H1 (cell line): ENCODE results near the gene TMA7B. TPM values are rescaled to one million over a fixed set of nuclear protein-coding genes. Genes with fewer than 3 reads are reported as not detected.

ENCODE experiments used
- CTCF ChIA-PET: fragments of 300-600 bp; sonication (Branson Sonifier 250); formaldehyde crosslinking; loops from one replicate; lab custom pipeline; 2021; ENCODE audit not compliant: partially characterized antibody; lab: Charles Lee
- POLR2A ChIA-PET: fragments of 300-600 bp; sonication (Branson Sonifier 250); formaldehyde crosslinking; loops from one replicate; lab custom pipeline; 2021; ENCODE audit warnings: inconsistent platforms; ENCODE audit not compliant: partially characterized antibody; lab: Charles Lee
- DNase-seq, 2 experiments: peaks; one replicate each; pipeline versions ENCODE4 v3.0.0 to v3.0.0-alpha.2; 2010 to 2022; ENCODE audit warnings: low spot score in 2 of 2, low read depth in 1 of 2, mixed read lengths in 1 of 2
- FAIRE-seq: peaks from 2 replicates; lab custom pipeline; 2011; peaks lifted over from hg19 to GRCh38; lab: Jason Lieb, UNC
- H2AFZ ChIP-seq: 2 replicates; pipeline ENCODE4 v1.8.1; 2012; ENCODE audit warnings: low read length, inconsistent platforms
- H2AK5ac ChIP-seq: 2 replicates; pipeline ENCODE4 v1.6.1; 2013; ENCODE audit warnings: low read depth, low read length
- H2BK120ac ChIP-seq: replicated peaks from 2 replicates; pipeline ENCODE3; 2013; ENCODE audit warnings: low read depth, low read length, inconsistent platforms
- H2BK12ac ChIP-seq: 2 replicates; pipeline ENCODE4 v1.6.1; 2013; ENCODE audit warnings: low read depth, low read length
- H2BK15ac ChIP-seq: 2 replicates; pipeline ENCODE4 v1.6.1; 2013; ENCODE audit warnings: low read length
- H2BK20ac ChIP-seq: 2 replicates; pipeline ENCODE4 v1.6.1; 2013; ENCODE audit warnings: low read length
- H2BK5ac ChIP-seq: 2 replicates; pipeline ENCODE4 v1.6.1; 2013; ENCODE audit warnings: low read depth, low read length
- H3K14ac ChIP-seq: 2 replicates; pipeline ENCODE4 v1.6.1; 2013; ENCODE audit warnings: inconsistent platforms; ENCODE audit not compliant: insufficient read length
- H3K18ac ChIP-seq: 2 replicates; pipeline ENCODE4 v1.6.1; 2013; ENCODE audit warnings: low read length; ENCODE audit errors: extremely low read depth
- H3K23ac ChIP-seq: 2 replicates; pipeline ENCODE4 v1.6.1; 2013; ENCODE audit warnings: inconsistent platforms; ENCODE audit not compliant: insufficient read length
- H3K23me2 ChIP-seq: 2 replicates; pipeline ENCODE4 v1.6.1; 2013; ENCODE audit warnings: low read depth, low read length
- H3K27ac ChIP-seq: 2 replicates; pipeline ENCODE4 v1.6.1; 2011; ENCODE audit warnings: low read depth, low read length, inconsistent platforms
- H3K27me3 ChIP-seq, 4 experiments: replicated peaks in 1 of 4; 1 replicate in 1 of 4; 2 replicates in 3 of 4; pipeline versions ENCODE4 v1.6.1 to v1.8.1; 2011 to 2013; ENCODE audit warnings: low read length in 3 of 4, mild to moderate bottlenecking in 3 of 4, inconsistent platforms in 2 of 4, mixed read lengths in 2 of 4, moderate library complexity in 1 of 4; ENCODE audit not compliant: control insufficient read depth in 3 of 4, insufficient read depth in 3 of 4; ENCODE audit errors: extremely low read depth in 1 of 4
- H3K36me3 ChIP-seq, 4 experiments: 2 replicates each; pipeline versions ENCODE4 v1.6.1 to v1.8.1; 2011 to 2013; ENCODE audit warnings: mild to moderate bottlenecking in 4 of 4, low read length in 3 of 4, moderate library complexity in 2 of 4, control low read depth in 1 of 4, inconsistent platforms in 1 of 4; ENCODE audit not compliant: insufficient read depth in 4 of 4, control insufficient read depth in 2 of 4
- H3K4ac ChIP-seq: replicated peaks from 2 replicates; pipeline ENCODE3; 2013; ENCODE audit warnings: low read length, low read depth, mixed read lengths, inconsistent platforms; ENCODE audit not compliant: insufficient read length
- H3K4me1 ChIP-seq, 4 experiments: replicated peaks in 1 of 4; 1 replicate in 1 of 4; 2 replicates in 3 of 4; pipeline versions ENCODE4 v1.6.1 to v1.8.1; 2011 to 2013; ENCODE audit warnings: low read length in 3 of 4, inconsistent platforms in 2 of 4, mixed read lengths in 1 of 4; ENCODE audit not compliant: insufficient read depth in 4 of 4, control insufficient read depth in 3 of 4
- H3K4me2 ChIP-seq, 2 experiments: 2 replicates each; pipeline versions ENCODE4 v1.6.1 to v1.8.1; 2011 to 2013; ENCODE audit warnings: low read depth in 2 of 2, low read length in 2 of 2, control low read depth in 1 of 2, inconsistent platforms in 1 of 2, mild to moderate bottlenecking in 1 of 2; ENCODE audit not compliant: insufficient read depth in 1 of 2
- H3K4me3 ChIP-seq, 4 experiments: fragments of 200-600, 300-600 bp in 1 of 4; sonication (generic), shearing (Covaris generic), sonication (Bioruptor Twin) in 1 of 4; 2 replicates each; pipeline versions ENCODE4 v1.5.1 to v1.8.1; 2011 to 2016; ENCODE audit warnings: low read length in 4 of 4, low read depth in 3 of 4, control low read depth in 2 of 4, inconsistent platforms in 2 of 4, mild to moderate bottlenecking in 2 of 4, mixed read lengths in 1 of 4, moderate library complexity in 1 of 4; ENCODE audit not compliant: insufficient read depth in 2 of 4; ENCODE audit errors: extremely low read depth in 1 of 4
- H3K56ac ChIP-seq: replicated peaks from 2 replicates; pipeline ENCODE3; 2013; ENCODE audit warnings: low read depth, mild to moderate bottlenecking, mixed read lengths, low read length, inconsistent platforms; ENCODE audit not compliant: insufficient read length
- H3K79me1 ChIP-seq: 2 replicates; pipeline ENCODE4 v1.6.1; 2013; ENCODE audit warnings: low read depth, low read length, control low read depth
- H3K79me2 ChIP-seq, 2 experiments: 2 replicates each; pipeline versions ENCODE4 v1.6.1 to v1.8.1; 2012 to 2013; ENCODE audit warnings: low read length in 2 of 2, mild to moderate bottlenecking in 2 of 2, inconsistent platforms in 1 of 2; ENCODE audit not compliant: insufficient read depth in 2 of 2, control insufficient read depth in 1 of 2
- H3K9ac ChIP-seq, 4 experiments: replicated peaks in 1 of 4; 1 replicate in 1 of 4; 2 replicates in 3 of 4; pipeline versions ENCODE4 v1.6.1 to v1.8.1; 2011 to 2013; ENCODE audit warnings: low read depth in 3 of 4, low read length in 3 of 4, control low read depth in 2 of 4, mild to moderate bottlenecking in 2 of 4, moderate library complexity in 2 of 4, inconsistent platforms in 1 of 4; ENCODE audit errors: extremely low read depth in 1 of 4
- H3K9me3 ChIP-seq, 2 experiments: 2 replicates each; pipeline versions ENCODE4 v1.6.1 to v1.8.1; 2012 to 2013; ENCODE audit warnings: mild to moderate bottlenecking in 2 of 2, moderate library complexity in 2 of 2, control low read depth in 1 of 2, inconsistent platforms in 1 of 2, low read depth in 1 of 2, low read length in 1 of 2, mixed read lengths in 1 of 2; ENCODE audit not compliant: insufficient read depth in 2 of 2
- H4K20me1 ChIP-seq, 2 experiments: replicated peaks in 1 of 2; 2 replicates each; pipeline versions ENCODE3 to v1.8.1; 2011 to 2013; ENCODE audit warnings: inconsistent platforms in 2 of 2, low read length in 2 of 2, mild to moderate bottlenecking in 1 of 2; ENCODE audit not compliant: insufficient read depth in 2 of 2, control insufficient read depth in 1 of 2
- H4K5ac ChIP-seq: 2 replicates; pipeline ENCODE4 v1.6.1; 2013; ENCODE audit warnings: low read length, low read depth, mixed read lengths, inconsistent platforms; ENCODE audit not compliant: insufficient read length
- H4K8ac ChIP-seq: 2 replicates; pipeline ENCODE4 v1.8.0; 2013; ENCODE audit warnings: mild to moderate bottlenecking, moderate library complexity, low read length, inconsistent platforms; ENCODE audit not compliant: insufficient read depth; ENCODE audit errors: extremely low read depth
- H4K91ac ChIP-seq: replicated peaks from 2 replicates; pipeline ENCODE3; 2013; ENCODE audit warnings: low read length, mixed read lengths, inconsistent platforms; ENCODE audit not compliant: insufficient read length
- CTBP2 ChIP-seq: IDR thresholded peaks from 2 replicates; pipeline ENCODE4 v1.7.0; 2011; ENCODE audit warnings: borderline replicate concordance, mild to moderate bottlenecking, moderate library complexity, mixed read lengths, low read length; ENCODE audit not compliant: insufficient read depth, insufficient read length
- EP300 ChIP-seq, 2 experiments: IDR thresholded peaks; 1 replicate in 1 of 2; 2 replicates in 1 of 2; pipeline ENCODE4 v1.6.1; 2011 to 2012; ENCODE audit warnings: low read depth in 2 of 2, low read length in 2 of 2, mild to moderate bottlenecking in 2 of 2, borderline replicate concordance in 1 of 2, inconsistent platforms in 1 of 2, moderate library complexity in 1 of 2
- EZH2 ChIP-seq: fragments of 200-600 bp; sonication (generic); IDR thresholded peaks from 2 replicates; pipeline ENCODE4 v1.7.1; 2012; ENCODE audit warnings: low read depth, mild to moderate bottlenecking, moderate library complexity, low read length, inconsistent platforms; ENCODE audit not compliant: severe bottlenecking
- HDAC2 ChIP-seq, 2 experiments: fragments of 300-600 bp in 1 of 2; sonication (generic) in 1 of 2; IDR thresholded peaks; 2 replicates each; pipeline ENCODE4 v1.6.1; 2011 to 2012; ENCODE audit warnings: low read depth in 2 of 2, low read length in 2 of 2, mild to moderate bottlenecking in 2 of 2, moderate library complexity in 2 of 2, borderline replicate concordance in 1 of 2, inconsistent platforms in 1 of 2
- JUND ChIP-seq: IDR thresholded peaks from 2 replicates; pipeline ENCODE4 v1.6.1; 2011; ENCODE audit warnings: mild to moderate bottlenecking, improper control_type of control experiment, low read length
- KDM4A ChIP-seq: IDR thresholded peaks from one replicate; pipeline ENCODE4 v1.7.1; 2012; ENCODE audit warnings: low read depth, mild to moderate bottlenecking, moderate library complexity, low read length, inconsistent platforms; ENCODE audit not compliant: severe bottlenecking
- NRF1 ChIP-seq: IDR thresholded peaks from 2 replicates; pipeline ENCODE4 v1.6.1; 2011; ENCODE audit warnings: mild to moderate bottlenecking, low read depth, low read length, improper control_type of control experiment
- TBP ChIP-seq: IDR thresholded peaks from 2 replicates; pipeline ENCODE4 v1.6.1; 2011; ENCODE audit warnings: low read depth, low read length, improper control_type of control experiment
- WGBS, 2 experiments: shearing (Covaris generic) in 1 of 2; methylation state at CpG; one replicate each; pipeline versions ENCODE4 v1.1.6 to v1.1.7; 2013 to 2015; ENCODE audit warnings: low lambda C conversion rate in 2 of 2, mixed read lengths in 2 of 2, inconsistent platforms in 1 of 2, low coverage in 1 of 2, missing lambda C conversion rate in 1 of 2; ENCODE audit not compliant: insufficient replicate concordance in 2 of 2, insufficient coverage in 1 of 2, insufficient read length in 1 of 2; ENCODE audit errors: extremely low coverage in 1 of 2, missing lambda C conversion rate in 1 of 2; 5-methylcytosine and 5-hydroxymethylcytosine counted together
- polyA plus RNA-seq, 7 experiments: library from polyadenylated mRNA; depleted of rRNA in 3 of 7; stranded (reverse) in 5 of 7; unstranded in 2 of 7; fragments of >200 nt in 5 of 7; fragments of 200-250 nt in 2 of 7; gene quantifications; 1 replicate in 5 of 7; 2 replicates in 1 of 7; 4 replicates in 1 of 7; pipeline versions ENCODE4 v1.2.1 to v1.2.3, GENCODE V29; 2011 to 2013; ENCODE audit warnings: missing spikeins in 2 of 7, mixed read lengths in 2 of 7
- total RNA-seq: library from RNA; stranded (reverse); fragmentation: NEBNext Ultra II Directional; extraction: Animal tissue kit (Norgen Biotek cat#: 25700); gene quantifications from 2 replicates; pipeline ENCODE4 v1.2.1, GENCODE V29; 2021
- TF ChIP-seq, protein P1 (sequence below): IDR thresholded peaks from 2 replicates; pipeline ENCODE4 v1.6.1; 2011; ENCODE audit warnings: low read depth, mild to moderate bottlenecking, low read length; ENCODE audit not compliant: insufficient read depth

Gene TMA7B
- total and polyA plus RNA-seq, 2 of the 8 experiments (the other 6 are each of a cell fraction or from before 2014, with no cell fraction given) = not detected

DNA sequence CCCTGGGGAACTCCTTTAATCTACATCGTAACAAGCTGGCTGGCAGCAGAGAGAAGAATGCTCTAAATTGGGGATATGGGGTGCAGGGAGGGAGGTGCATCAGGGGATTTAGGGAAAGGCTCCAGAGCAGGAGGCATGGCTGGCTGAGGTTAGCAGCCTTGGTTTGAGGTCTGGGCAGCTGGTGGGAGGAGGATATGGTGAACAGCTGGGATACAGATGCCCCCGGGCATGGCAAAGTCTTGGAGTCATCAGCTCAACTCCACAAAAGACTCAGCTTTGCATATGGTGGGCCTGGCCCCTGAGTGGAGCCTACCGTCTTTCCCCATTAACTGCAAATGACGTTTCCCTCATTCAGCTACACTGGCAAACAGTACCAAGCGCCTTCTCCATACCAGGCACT, 40.0 kb downstream of the TMA7B start:
- H3K4me2 ChIP-seq = no peak overlapping the region
- H3K56ac ChIP-seq = no peak overlapping the region
- no peak overlapping the region for H2AFZ ChIP-seq
- peaks cover 29 to 61% (median 44%) of the 10 kb centered on the region in 4 experiments for H3K4me1 ChIP-seq
- TF ChIP-seq EZH2 (no peak), CTBP2 (no peak), KDM4A (no peak), NRF1 (no peak), EP300 (IDR thresholded peaks at IDR 0.05; ENCODE audit: borderline replicate concordance in 1 of 2, low read depth in 2 of 2, low read length in 2 of 2) (no peak), HDAC2 (IDR thresholded peaks at IDR 0.05; ENCODE audit: borderline replicate concordance in 1 of 2, low read depth in 2 of 2, low read length in 2 of 2) (no peak), TBP (no peak), JUND (no peak)
- TF ChIP-seq, protein P1, sequence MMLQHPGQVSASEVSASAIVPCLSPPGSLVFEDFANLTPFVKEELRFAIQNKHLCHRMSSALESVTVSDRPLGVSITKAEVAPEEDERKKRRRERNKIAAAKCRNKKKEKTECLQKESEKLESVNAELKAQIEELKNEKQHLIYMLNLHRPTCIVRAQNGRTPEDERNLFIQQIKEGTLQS = no peak
- H4K91ac ChIP-seq = no peak overlapping the region
- H2AK5ac ChIP-seq = no peak overlapping the region
- H3K23ac ChIP-seq = no peak overlapping the region
- H3K4ac ChIP-seq = no peak overlapping the region
- H2BK120ac ChIP-seq = no peak overlapping the region
- no peaks in the 10 kb centered on the region for H3K9me3 ChIP-seq
- no peak overlapping the region for H2BK12ac ChIP-seq
- no peak overlapping the region for H3K18ac ChIP-seq
- H4K8ac ChIP-seq = no peak overlapping the region
- H3K36me3 ChIP-seq = no peaks in the 10 kb centered on the region
- H3K9ac ChIP-seq = no peak overlapping the region
- H3K79me2 ChIP-seq = peaks cover 3 to 63% of the 10 kb centered on the region in 2 experiments
- no peak overlapping the region for H2BK20ac ChIP-seq
- ChIA-PET POLR2A (interaction anchor here (1.3 to 6.5 kb wide), 3 partner anchors 9 to 67 kb away, joined by 4 to 44 read pairs (median 7); no protein-coding TSS in a partner anchor), CTCF (interaction anchor here (0.6 to 16.1 kb wide), 10 partner anchors 9 to 448 kb away, joined by 3 to 159 read pairs (median 4); no protein-coding TSS in a partner anchor)
- FAIRE-seq = no peak
- H3K27me3 ChIP-seq = peaks cover 0 to 7% (median 3%) of the 10 kb centered on the region in 4 experiments; a peak in 3 of 7 replicates
- H4K5ac ChIP-seq = no peak overlapping the region
- no peak overlapping the region for H3K14ac ChIP-seq
- no peak overlapping the region for H2BK5ac ChIP-seq
- H3K79me1 ChIP-seq = peaks cover 6% of the 10 kb centered on the region; the same call in 1 of the 2 replicates
- no peak overlapping the region for H3K4me3 ChIP-seq
- WGBS, 2 experiments = 94% methylated on average over 5 of the region's 5 CpGs; no CpG with 5 or more reads in 1 of the 2 experiments
- DNase-seq = no peak
- no peak overlapping the region for H3K27ac ChIP-seq
- H4K20me1 ChIP-seq = peaks cover 0 to 4% of the 10 kb centered on the region in 2 experiments
- peaks cover 7% of the 10 kb centered on the region; the same call in 1 of the 2 replicates for H3K23me2 ChIP-seq
- no peak overlapping the region for H2BK15ac ChIP-seq
